ENCODE results near the gene ATP10A. TPM values are rescaled to one million over a fixed set of nuclear protein-coding genes. Genes with fewer than 3 reads are reported as not detected.
A peak's percentile ranks its signal among the peaks of the same experiment; 100 is the strongest.

Gene ATP10A
- total and polyA plus RNA-seq, 2 of the 8 experiments (the other 6 are each of a cell fraction or from before 2014, with no cell fraction given): 2.0 to 2.8 TPM

DNA sequence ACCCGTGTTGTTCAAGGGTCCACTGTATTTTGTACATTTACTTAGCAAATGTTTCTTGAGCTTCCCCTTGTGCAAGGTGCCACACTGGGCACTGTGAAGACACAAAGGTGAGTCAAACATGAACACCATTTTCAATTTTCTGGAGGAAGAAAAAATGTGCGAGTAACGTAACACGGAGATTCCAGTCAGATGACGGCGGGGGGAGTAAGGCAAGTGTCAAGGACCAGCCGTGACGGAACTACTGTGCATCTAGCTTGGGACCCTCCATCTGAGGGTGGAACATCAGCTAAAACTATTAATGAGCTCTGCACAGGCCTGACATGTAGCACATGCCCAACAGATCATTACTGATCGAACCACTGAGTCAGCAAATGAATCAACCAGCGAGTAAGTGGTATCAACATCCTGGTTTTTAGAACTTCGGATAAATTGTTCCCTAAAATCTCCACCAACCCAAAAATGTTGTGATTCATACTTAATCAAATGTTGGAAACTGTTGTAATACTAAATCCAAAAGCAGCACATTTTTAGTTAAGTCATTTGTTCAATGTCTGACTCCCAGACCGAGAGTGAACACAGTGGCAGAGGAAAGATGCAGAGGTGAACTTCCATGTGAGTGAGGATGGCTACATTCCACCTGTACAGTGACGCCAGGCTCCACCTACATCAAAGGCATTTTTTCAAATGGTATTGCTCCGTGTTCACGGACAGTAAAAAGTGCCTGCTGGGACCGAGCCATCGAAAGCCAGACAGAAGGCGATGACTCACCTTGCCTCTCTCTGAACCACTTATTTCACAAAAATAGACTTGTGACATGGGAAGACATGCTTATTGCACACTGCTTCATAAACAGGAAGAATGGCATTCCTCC is 172.2 kb downstream of the ATP10A start:
- Histone ChIP-seq H3K27me3 (replicated peaks in 1 of 4; ENCODE audit: control insufficient read depth in 3 of 4, extremely low read depth in 1 of 4, insufficient read depth in 3 of 4, low read length in 3 of 4) (no peaks in the 10 kb centered on the region), H4K8ac (ENCODE audit: extremely low read depth, insufficient read depth, low read length) (no peak overlapping the region), H3K27ac (ENCODE audit: low read depth, low read length) (no peak overlapping the region), H3K18ac (ENCODE audit: extremely low read depth, low read length) (no peak overlapping the region), H2AK5ac (ENCODE audit: low read depth, low read length) (no peak overlapping the region), H3K14ac (ENCODE audit: insufficient read length) (no peak overlapping the region), H4K91ac (replicated peaks; ENCODE audit: insufficient read length, low read length) (no peak overlapping the region), H3K23me2 (ENCODE audit: low read depth, low read length) (no peaks in the 10 kb centered on the region), H3K9me3 (ENCODE audit: insufficient read depth in 2 of 2, low read depth in 1 of 2, low read length in 1 of 2) (no peaks in the 10 kb centered on the region), H2AFZ (ENCODE audit: low read length) (no peak overlapping the region), H3K4me1 (replicated peaks in 1 of 4; ENCODE audit: control insufficient read depth in 3 of 4, insufficient read depth in 4 of 4, low read length in 3 of 4) (peaks cover 0 to 8% (median under 1%) of the 10 kb centered on the region in 4 experiments; a peak in 3 of 7 replicates), H2BK12ac (ENCODE audit: low read depth, low read length) (0 out of 2 replicates have a peak overlapping the region, but pooled peaks have one; percentile 29), H3K79me2 (ENCODE audit: control insufficient read depth in 1 of 2, insufficient read depth in 2 of 2, low read length in 2 of 2) (no peaks in the 10 kb centered on the region), H2BK15ac (ENCODE audit: low read length) (no peak overlapping the region), H3K79me1 (ENCODE audit: low read depth, low read length) (no peaks in the 10 kb centered on the region), H2BK20ac (ENCODE audit: low read length) (no peak overlapping the region), H3K9ac (replicated peaks in 1 of 4; ENCODE audit: extremely low read depth in 1 of 4, low read depth in 3 of 4, low read length in 3 of 4) (no peak overlapping the region), H3K36me3 (ENCODE audit: control insufficient read depth in 2 of 4, insufficient read depth in 4 of 4, low read length in 3 of 4) (no peaks in the 10 kb centered on the region), H2BK5ac (ENCODE audit: low read depth, low read length) (no peak overlapping the region; the same call in 1 of the 2 replicates), H3K4me2 (ENCODE audit: insufficient read depth in 1 of 2, low read depth in 2 of 2, low read length in 2 of 2) (no peak overlapping the region), H2BK120ac (replicated peaks; ENCODE audit: low read depth, low read length) (no peak overlapping the region), H3K23ac (ENCODE audit: insufficient read length) (no peak overlapping the region), H4K5ac (ENCODE audit: insufficient read length, low read depth, low read length) (no peak overlapping the region), H3K56ac (replicated peaks; ENCODE audit: insufficient read length, low read depth, low read length) (no peak overlapping the region), H3K4ac (replicated peaks; ENCODE audit: insufficient read length, low read depth, low read length) (no peak overlapping the region), H3K4me3 (ENCODE audit: extremely low read depth in 1 of 4, insufficient read depth in 2 of 4, low read depth in 3 of 4, low read length in 4 of 4) (no peak overlapping the region), H4K20me1 (replicated peaks in 1 of 2; ENCODE audit: control insufficient read depth in 1 of 2, insufficient read depth in 2 of 2, low read length in 2 of 2) (no peaks in the 10 kb centered on the region)
- DNase-seq (ENCODE audit: low read depth in 1 of 2, low spot score in 2 of 2) (no peak), FAIRE-seq (no peak)
- ChIA-PET CTCF (ENCODE audit: partially characterized antibody) (interaction anchor here (0.6 to 6.4 kb wide), 13 partner anchors 9 to 924 kb away, joined by 3 to 119 read pairs (median 4); no protein-coding TSS in a partner anchor), POLR2A (ENCODE audit: partially characterized antibody) (no interaction called here)
- 86% methylated on average over 18 of the region's 18 CpGs; no CpG with 5 or more reads in 1 of the 2 experiments for WGBS, 2 experiments (ENCODE audit: extremely low coverage in 1 of 2, insufficient coverage in 1 of 2, insufficient read length in 1 of 2, insufficient replicate concordance in 2 of 2, low coverage in 1 of 2, low lambda C conversion rate in 2 of 2, missing lambda C conversion rate in 1 of 2)
- TF ChIP-seq KDM1A (IDR thresholded peaks at IDR 0.05; ENCODE audit: borderline replicate concordance, low read length) (no peak), JUN (IDR thresholded peaks at IDR 0.05; ENCODE audit: low read depth, low read length) (no peak), TBP (IDR thresholded peaks at IDR 0.05; ENCODE audit: low read depth, low read length) (no peak), POLR2AphosphoS5 (IDR thresholded peaks at IDR 0.05; ENCODE audit: low read depth, low read length) (no peak), RNF2 (IDR thresholded peaks at IDR 0.05; ENCODE audit: borderline replicate concordance, low read depth, low read length, missing control alignments, poor library complexity, severe bottlenecking) (no peak), KDM4A (IDR thresholded peaks at IDR 0.05; ENCODE audit: low read depth, low read length, severe bottlenecking) (no peak), SIX5 (IDR thresholded peaks at IDR 0.05; ENCODE audit: low read depth, low read length) (no peak), BACH1 (IDR thresholded peaks at IDR 0.05; ENCODE audit: low read length) (no peak), GABPA (IDR thresholded peaks at IDR 0.05; ENCODE audit: borderline replicate concordance, insufficient read depth, low read length) (no peak), KDM5A (IDR thresholded peaks at IDR 0.05; ENCODE audit: low read length) (no peak), BRCA1 (IDR thresholded peaks at IDR 0.05; ENCODE audit: low read depth, low read length) (no peak)
- TF ChIP-seq, protein P1, sequence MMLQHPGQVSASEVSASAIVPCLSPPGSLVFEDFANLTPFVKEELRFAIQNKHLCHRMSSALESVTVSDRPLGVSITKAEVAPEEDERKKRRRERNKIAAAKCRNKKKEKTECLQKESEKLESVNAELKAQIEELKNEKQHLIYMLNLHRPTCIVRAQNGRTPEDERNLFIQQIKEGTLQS (IDR thresholded peaks at IDR 0.05; ENCODE audit: insufficient read depth, low read depth, low read length): no peak

Data from H1 (cell line).